ENCODE measurements around the gene FGD3.
"Not testable (repeated sequence)": the region's sequence is repeated elsewhere in the genome, so short reads cannot be mapped to it uniquely, and the experiment has no call there.

FGD3 gene

DNA sequence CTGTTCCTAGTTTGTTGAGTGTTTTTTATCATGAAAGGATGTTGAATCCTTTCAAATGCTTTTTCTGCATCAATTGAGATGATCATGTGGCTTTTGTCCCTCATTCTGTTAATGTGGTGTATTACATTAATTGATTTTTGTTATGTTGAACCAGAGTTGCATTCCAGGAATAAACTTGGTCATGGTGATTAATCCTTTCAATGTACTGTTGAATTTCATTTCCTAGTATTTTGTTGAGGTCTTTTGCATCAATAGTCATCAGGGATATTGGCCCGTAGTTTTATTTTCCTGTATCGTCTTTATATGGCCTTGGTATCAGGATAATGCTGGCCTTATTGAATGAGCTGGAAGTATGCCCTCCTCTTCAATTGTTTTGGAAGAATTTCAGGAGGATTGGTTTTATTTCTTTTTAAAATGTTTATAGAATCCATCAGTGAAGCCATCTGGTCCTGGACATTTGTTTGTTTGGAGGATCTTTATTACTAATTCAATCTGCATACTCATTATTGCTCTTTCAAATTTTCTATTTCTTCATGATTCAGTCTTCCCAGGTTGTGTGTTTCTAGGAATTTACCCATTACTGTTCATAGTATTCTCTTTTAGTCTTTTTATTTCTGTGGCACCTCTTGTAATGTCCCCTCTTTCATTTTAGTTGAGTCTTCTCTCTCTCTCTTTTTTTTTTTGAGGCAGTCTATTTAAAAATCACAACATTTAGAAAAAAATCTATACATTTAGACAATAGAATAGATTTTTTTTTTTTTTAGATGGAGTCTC, 32.1 kb downstream of the FGD3 start:
- Histone ChIP-seq H3K4me3 (ENCODE audit: low read depth in 1 of 2, low read length in 2 of 2) (no peak overlapping the region), H3K36me3 (ENCODE audit: control insufficient read depth in 1 of 2, insufficient read depth in 2 of 2, low read length in 2 of 2) (no peaks in the 10 kb centered on the region), H3K27ac (ENCODE audit: low read length) (no peak overlapping the region), H3K9me3 (ENCODE audit: control insufficient read depth in 1 of 2, low read length in 2 of 2) (no peaks in the 10 kb centered on the region), H3K4me1 (ENCODE audit: control insufficient read depth in 1 of 2, insufficient read depth in 2 of 2, low read length in 2 of 2) (no peaks in the 10 kb centered on the region), H3K27me3 (ENCODE audit: low read depth, low read length) (no peaks in the 10 kb centered on the region)

DNA sequence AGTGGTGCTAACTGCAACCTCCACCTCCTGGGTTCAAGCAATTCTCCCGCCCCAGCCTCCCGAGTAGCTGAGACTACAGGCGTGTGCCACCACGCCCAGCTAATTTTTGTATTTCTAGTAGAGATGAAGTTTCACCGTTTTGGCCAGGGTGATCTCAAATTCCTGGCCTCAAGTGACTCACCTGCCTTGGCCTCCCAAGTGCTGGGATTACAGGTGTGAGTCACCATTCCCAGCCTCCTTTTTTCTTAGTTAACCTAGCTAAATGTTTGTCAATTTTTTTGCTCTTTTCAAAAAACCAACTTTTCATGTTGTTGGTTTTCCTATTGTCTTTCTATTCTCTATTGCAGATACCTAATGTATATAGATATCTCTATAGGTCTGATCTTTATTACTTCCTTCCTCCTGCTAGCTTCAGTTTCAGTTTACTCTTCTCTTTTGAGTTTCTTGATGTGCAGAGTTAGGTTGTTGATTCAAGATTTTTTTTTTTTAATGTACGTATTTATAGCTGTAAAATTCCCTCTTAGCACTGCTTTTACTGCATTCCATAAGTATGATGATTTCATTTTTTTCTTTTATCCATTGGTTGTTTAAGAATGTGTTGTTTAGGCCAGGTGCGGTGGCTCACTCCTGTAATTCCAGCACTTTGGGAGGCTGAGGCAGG, 32.9 kb downstream of the FGD3 start:
- Histone ChIP-seq H3K27ac (ENCODE audit: low read length) (no peak overlapping the region), H3K27me3 (ENCODE audit: low read depth, low read length) (no peaks in the 10 kb centered on the region), H3K4me3 (ENCODE audit: low read depth in 1 of 2, low read length in 2 of 2) (no peak overlapping the region), H3K36me3 (ENCODE audit: control insufficient read depth in 1 of 2, insufficient read depth in 2 of 2, low read length in 2 of 2) (no peaks in the 10 kb centered on the region), H3K4me1 (ENCODE audit: control insufficient read depth in 1 of 2, insufficient read depth in 2 of 2, low read length in 2 of 2) (no peaks in the 10 kb centered on the region), H3K9me3 (ENCODE audit: control insufficient read depth in 1 of 2, low read length in 2 of 2) (no peaks in the 10 kb centered on the region)

DNA sequence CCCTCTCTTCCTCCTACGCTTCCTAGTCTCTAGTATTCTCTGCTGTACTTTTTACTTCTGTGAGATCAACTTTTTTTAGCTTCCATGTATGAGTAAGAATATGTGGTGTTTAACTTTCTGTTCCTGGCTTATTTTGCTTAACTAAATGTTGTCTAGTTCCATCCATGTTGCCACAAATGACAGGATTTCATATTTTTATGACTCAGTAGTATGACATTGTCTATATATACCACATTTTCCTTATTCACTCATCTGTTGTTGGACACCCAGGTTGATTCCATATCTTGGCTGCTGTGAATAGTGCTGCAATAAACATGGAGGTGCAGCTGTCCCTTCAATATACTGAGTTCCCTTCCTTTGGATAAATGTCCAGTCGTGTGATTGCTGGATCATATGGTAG, 34.8 kb downstream of the FGD3 start:
- H3K36me3 ChIP-seq (ENCODE audit: control insufficient read depth in 1 of 2, insufficient read depth in 2 of 2, low read length in 2 of 2), result no peaks in the 10 kb centered on the region
- no peak overlapping the region for H3K4me3 ChIP-seq (ENCODE audit: low read depth in 1 of 2, low read length in 2 of 2)
- no peaks in the 10 kb centered on the region for H3K9me3 ChIP-seq (ENCODE audit: control insufficient read depth in 1 of 2, low read length in 2 of 2)

DNA sequence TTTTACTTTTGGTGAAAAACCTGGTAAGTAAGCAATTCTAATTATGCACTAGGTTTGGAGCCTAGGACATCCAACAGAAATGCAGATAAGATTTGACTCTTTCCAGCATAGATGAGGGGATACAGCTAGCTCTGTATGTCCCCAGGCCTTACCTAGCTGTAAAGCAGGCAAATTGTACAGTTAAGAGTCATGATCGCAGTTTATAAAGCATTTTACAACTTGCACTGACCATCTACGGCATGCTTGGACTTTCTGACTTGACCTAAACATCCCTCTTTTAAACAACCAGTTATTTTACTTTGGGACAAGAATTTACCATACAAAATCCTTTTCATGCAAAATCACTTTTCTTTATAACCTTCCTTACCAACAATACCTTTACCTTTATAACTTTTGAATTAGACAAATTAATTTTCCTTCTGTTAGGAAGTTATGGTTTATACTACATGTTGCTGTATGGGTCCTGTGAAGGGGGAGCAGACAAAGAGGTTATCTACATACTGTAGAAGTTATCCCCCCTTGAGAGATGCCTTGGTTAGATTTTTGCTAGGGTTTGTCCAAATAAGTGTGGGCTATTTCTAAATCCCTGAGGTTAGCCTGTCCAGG, 36.8 kb downstream of the FGD3 start:
- Histone ChIP-seq H3K4me3 (ENCODE audit: low read depth in 1 of 2, low read length in 2 of 2) (no peak overlapping the region), H3K9me3 (ENCODE audit: control insufficient read depth in 1 of 2, low read length in 2 of 2) (no peaks in the 10 kb centered on the region), H3K4me1 (ENCODE audit: control insufficient read depth in 1 of 2, insufficient read depth in 2 of 2, low read length in 2 of 2) (no peaks in the 10 kb centered on the region), H3K36me3 (ENCODE audit: control insufficient read depth in 1 of 2, insufficient read depth in 2 of 2, low read length in 2 of 2) (no peaks in the 10 kb centered on the region), H3K27ac (ENCODE audit: low read length) (no peak overlapping the region), H3K27me3 (ENCODE audit: low read depth, low read length) (no peaks in the 10 kb centered on the region)

More for the DNA sequence above, 34.8 kb downstream of the FGD3 start:
- H3K4me1 ChIP-seq (ENCODE audit: control insufficient read depth in 1 of 2, insufficient read depth in 2 of 2, low read length in 2 of 2), result no peaks in the 10 kb centered on the region
- no peaks in the 10 kb centered on the region for H3K27me3 ChIP-seq (ENCODE audit: low read depth, low read length)
- no peak overlapping the region for H3K27ac ChIP-seq (ENCODE audit: low read length)

DNA sequence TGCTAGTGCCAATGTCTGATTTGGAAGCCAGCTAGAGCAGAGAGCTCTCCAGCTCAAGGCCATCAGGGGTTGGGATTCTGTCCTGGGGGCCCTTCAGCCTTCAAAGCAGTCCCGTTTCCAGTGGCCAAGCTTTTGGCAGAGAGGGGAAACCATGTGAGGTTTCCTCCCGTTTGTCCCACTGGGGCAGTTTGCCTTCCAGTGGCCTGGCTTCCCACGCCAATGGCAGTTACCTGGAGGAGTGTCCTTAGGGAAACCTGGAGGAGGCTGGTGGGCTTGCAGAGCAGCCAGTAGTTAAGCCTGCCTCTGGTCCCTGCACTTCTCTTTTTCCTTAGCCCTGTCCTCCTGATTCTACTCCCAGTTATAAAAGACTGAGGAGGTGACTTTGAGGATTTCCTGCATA, 37.7 kb downstream of the FGD3 start:
- Histone ChIP-seq H3K4me3 (ENCODE audit: low read depth in 1 of 2, low read length in 2 of 2) (no peak overlapping the region), H3K36me3 (ENCODE audit: control insufficient read depth in 1 of 2, insufficient read depth in 2 of 2, low read length in 2 of 2) (no peaks in the 10 kb centered on the region), H3K27me3 (ENCODE audit: low read depth, low read length) (no peaks in the 10 kb centered on the region), H3K9me3 (ENCODE audit: control insufficient read depth in 1 of 2, low read length in 2 of 2) (no peaks in the 10 kb centered on the region), H3K4me1 (ENCODE audit: control insufficient read depth in 1 of 2, insufficient read depth in 2 of 2, low read length in 2 of 2) (no peaks in the 10 kb centered on the region), H3K27ac (ENCODE audit: low read length) (no peak overlapping the region)

DNA sequence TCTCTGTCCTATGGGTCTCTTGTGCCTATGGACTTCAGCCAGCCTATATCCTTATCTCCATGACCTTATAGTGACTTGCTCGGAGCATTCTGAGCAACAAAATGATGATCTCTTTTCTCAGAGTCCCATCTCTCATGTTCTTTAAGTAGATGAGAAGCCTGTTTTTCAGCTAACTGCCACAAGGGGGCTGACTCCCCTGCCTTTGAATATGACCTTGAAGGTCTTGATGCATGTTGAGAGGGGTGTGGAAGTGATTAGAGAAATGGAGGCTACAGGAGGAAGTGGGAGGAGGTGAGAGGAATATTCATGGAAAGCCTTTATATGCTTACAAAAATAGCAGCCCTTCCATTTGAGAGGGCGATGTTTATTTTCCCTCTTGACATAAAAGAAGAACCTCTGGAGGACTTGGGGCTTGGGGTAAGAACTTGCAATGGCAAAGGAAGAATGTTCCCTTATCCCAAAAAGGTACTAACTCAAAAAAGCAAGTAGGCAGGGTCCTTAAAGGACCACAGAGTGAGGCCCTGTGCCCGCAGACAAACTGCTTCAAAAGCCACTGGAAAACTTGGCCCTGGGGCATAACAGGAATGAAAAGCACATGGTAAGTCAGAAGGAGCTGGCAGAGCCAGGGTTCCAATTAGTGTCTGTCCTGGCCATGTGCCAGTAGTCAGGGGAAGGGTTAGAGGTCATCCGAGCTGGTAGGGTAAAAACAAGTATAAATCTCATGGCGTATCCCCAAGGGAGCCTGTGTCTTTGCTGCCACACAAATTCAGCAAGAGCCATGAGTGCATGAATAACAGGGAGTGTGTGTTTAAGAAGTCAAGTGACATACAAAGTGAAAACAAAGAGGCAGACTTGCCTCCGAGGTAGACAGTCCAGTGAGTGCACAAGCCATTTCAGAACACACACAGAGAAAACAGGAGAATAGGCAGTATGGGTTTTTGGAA, 39.1 kb downstream of the FGD3 start:
- Histone ChIP-seq H3K27me3 (ENCODE audit: low read depth, low read length) (no peaks in the 10 kb centered on the region), H3K9me3 (ENCODE audit: control insufficient read depth in 1 of 2, low read length in 2 of 2) (no peaks in the 10 kb centered on the region), H3K4me1 (ENCODE audit: control insufficient read depth in 1 of 2, insufficient read depth in 2 of 2, low read length in 2 of 2) (no peaks in the 10 kb centered on the region), H3K27ac (ENCODE audit: low read length) (no peak overlapping the region), H3K36me3 (ENCODE audit: control insufficient read depth in 1 of 2, insufficient read depth in 2 of 2, low read length in 2 of 2) (no peaks in the 10 kb centered on the region), H3K4me3 (ENCODE audit: low read depth in 1 of 2, low read length in 2 of 2) (no peak overlapping the region)

DNA sequence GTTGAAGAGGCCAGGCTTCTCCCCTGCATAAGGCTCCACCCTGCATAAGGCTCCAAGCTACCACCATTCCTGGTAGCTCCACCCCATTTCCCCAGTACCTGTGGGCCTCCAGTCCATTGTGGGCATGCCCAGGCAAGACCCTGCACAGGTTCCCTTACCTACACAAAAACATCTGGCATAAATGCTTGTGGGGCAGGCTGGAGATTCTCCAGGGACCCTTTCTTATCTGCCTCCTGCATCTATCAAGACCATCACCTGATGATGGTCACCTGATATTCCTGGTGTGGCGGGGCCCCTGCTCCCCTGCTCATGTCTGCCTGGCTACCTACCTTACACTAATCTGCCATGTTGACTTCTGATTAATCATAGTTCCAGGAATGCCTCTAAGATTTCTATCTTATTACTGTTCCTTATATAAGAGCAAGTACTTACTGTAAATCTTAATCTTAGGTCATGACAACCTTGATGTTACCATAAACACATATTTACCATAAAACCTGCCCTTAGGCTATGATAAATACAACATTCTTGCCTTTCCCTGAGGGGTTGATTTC, 41.0 kb downstream of the FGD3 start:
- H3K36me3 ChIP-seq (ENCODE audit: control insufficient read depth in 1 of 2, insufficient read depth in 2 of 2, low read length in 2 of 2), result no peaks in the 10 kb centered on the region
- H3K27ac ChIP-seq (ENCODE audit: low read length), result no peak overlapping the region
- no peaks in the 10 kb centered on the region for H3K4me1 ChIP-seq (ENCODE audit: control insufficient read depth in 1 of 2, insufficient read depth in 2 of 2, low read length in 2 of 2)
- no peak overlapping the region for H3K4me3 ChIP-seq (ENCODE audit: low read depth in 1 of 2, low read length in 2 of 2)
- H3K27me3 ChIP-seq (ENCODE audit: low read depth, low read length), result no peaks in the 10 kb centered on the region
- no peaks in the 10 kb centered on the region for H3K9me3 ChIP-seq (ENCODE audit: control insufficient read depth in 1 of 2, low read length in 2 of 2)

DNA sequence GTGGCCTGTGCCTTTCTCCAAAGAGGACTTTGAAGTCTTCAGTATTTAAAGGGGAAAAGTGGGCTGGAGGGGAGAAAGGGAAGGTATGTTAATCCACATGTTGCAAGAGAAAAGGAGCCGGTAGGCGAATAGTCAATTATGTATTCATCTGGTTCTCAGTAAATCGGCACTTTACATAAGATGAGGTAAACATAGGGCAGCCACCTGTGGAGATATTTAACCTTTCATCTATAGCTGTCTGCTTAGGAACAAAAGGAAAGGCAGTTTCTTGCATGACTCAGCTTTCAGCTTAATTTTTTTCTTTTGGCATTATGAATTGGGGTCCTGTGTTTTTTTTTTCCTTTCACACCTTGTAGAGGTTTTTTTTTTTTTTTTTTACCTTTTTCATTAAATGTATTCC, 42.2 kb downstream of the FGD3 start:
- Histone ChIP-seq H3K4me1 (ENCODE audit: control insufficient read depth in 1 of 2, insufficient read depth in 2 of 2, low read length in 2 of 2) (no peaks in the 10 kb centered on the region), H3K27ac (ENCODE audit: low read length) (no peak overlapping the region), H3K9me3 (ENCODE audit: control insufficient read depth in 1 of 2, low read length in 2 of 2) (no peaks in the 10 kb centered on the region), H3K36me3 (ENCODE audit: control insufficient read depth in 1 of 2, insufficient read depth in 2 of 2, low read length in 2 of 2) (no peaks in the 10 kb centered on the region), H3K27me3 (ENCODE audit: low read depth, low read length) (no peaks in the 10 kb centered on the region), H3K4me3 (ENCODE audit: low read depth in 1 of 2, low read length in 2 of 2) (no peak overlapping the region)

DNA sequence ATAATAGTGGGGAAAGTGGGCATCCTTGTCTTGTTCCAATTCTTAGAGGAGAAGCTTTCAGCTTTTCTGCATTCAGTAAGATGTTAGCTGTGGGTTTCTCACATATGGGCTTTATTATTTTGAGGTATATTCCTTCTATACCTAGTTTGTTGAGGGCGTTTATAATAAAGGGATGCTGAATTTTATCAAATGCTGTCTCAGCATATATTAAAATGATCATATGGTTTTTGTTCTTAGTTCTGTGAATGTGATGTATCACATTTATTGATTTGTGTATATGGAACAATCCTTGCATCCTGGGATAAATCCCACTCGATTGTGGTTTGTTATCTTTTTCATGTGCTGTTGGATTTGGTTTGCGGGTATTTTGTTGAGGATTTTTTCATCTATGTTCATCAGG, 43.1 kb downstream of the FGD3 start:
- Histone ChIP-seq H3K9me3 (ENCODE audit: control insufficient read depth in 1 of 2, low read length in 2 of 2) (no peaks in the 10 kb centered on the region), H3K36me3 (ENCODE audit: control insufficient read depth in 1 of 2, insufficient read depth in 2 of 2, low read length in 2 of 2) (no peaks in the 10 kb centered on the region), H3K4me3 (ENCODE audit: low read depth in 1 of 2, low read length in 2 of 2) (no peak overlapping the region), H3K4me1 (ENCODE audit: control insufficient read depth in 1 of 2, insufficient read depth in 2 of 2, low read length in 2 of 2) (no peaks in the 10 kb centered on the region), H3K27ac (ENCODE audit: low read length) (no peak overlapping the region), H3K27me3 (ENCODE audit: low read depth, low read length) (no peaks in the 10 kb centered on the region)

DNA sequence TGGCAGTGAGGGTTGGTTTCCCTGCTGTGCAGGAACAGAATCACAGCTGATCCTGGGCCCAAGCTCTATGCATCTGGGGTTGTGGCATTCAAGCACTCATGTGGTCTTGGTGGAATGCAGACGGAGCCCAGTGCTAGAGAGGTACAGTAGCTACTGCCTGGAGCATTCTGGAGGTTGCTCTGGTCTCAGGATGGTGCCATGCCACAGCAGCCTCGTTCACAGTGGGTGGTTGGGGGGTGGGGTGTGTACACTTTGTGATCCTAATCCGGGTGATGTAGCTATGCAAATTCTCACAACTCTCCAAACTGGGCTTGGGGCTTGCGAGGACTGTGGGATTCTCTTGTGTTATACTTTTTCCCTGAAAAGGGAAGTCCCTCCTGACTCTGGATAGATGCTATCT, 45.2 kb downstream of the FGD3 start:
- Histone ChIP-seq H3K9me3 (ENCODE audit: control insufficient read depth in 1 of 2, low read length in 2 of 2) (no peaks in the 10 kb centered on the region), H3K27me3 (ENCODE audit: low read depth, low read length) (no peaks in the 10 kb centered on the region), H3K4me3 (ENCODE audit: low read depth in 1 of 2, low read length in 2 of 2) (no peak overlapping the region), H3K4me1 (ENCODE audit: control insufficient read depth in 1 of 2, insufficient read depth in 2 of 2, low read length in 2 of 2) (no peaks in the 10 kb centered on the region), H3K36me3 (ENCODE audit: control insufficient read depth in 1 of 2, insufficient read depth in 2 of 2, low read length in 2 of 2) (no peaks in the 10 kb centered on the region), H3K27ac (ENCODE audit: low read length) (no peak overlapping the region)

DNA sequence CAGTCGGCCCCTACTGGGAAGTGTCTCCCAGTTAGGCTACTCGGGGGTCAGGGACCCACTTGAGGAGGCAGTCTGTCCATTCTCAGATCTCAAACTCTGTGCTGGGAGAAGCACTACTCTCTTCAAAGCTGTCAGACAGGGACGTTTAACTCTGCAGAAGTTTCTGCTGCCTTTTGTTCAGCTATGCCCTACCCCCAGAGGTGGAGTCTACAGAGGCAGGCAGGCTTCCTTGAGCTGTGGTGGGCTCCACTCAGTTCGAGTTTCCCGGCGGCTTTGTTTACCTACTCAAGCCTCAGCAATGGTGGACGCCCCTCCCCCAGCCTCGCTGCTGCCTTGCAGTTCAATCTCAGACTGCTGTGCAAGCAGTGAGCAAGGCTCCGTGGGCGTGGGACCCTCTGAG, 51.5 kb downstream of the FGD3 start:
- not testable (repeated sequence) for H3K27ac ChIP-seq (ENCODE audit: low read length); H3K4me3 ChIP-seq (ENCODE audit: low read depth in 1 of 2, low read length in 2 of 2); H3K4me1 ChIP-seq (ENCODE audit: control insufficient read depth in 1 of 2, insufficient read depth in 2 of 2, low read length in 2 of 2); H3K27me3 ChIP-seq (ENCODE audit: low read depth, low read length); H3K9me3 ChIP-seq (ENCODE audit: control insufficient read depth in 1 of 2, low read length in 2 of 2); H3K36me3 ChIP-seq (ENCODE audit: control insufficient read depth in 1 of 2, insufficient read depth in 2 of 2, low read length in 2 of 2)

Data from muscle layer of duodenum (tissue), 2 donors.